NCI-H1930 (cell line): ENCODE measurements around the gene MRPL49.

Experiments used
- DNase-seq, 2 experiments: peaks; one replicate each; lab custom pipeline; 2025; lab: John Stamatoyannopoulos, UW

The MRPL49 gene

DNA sequence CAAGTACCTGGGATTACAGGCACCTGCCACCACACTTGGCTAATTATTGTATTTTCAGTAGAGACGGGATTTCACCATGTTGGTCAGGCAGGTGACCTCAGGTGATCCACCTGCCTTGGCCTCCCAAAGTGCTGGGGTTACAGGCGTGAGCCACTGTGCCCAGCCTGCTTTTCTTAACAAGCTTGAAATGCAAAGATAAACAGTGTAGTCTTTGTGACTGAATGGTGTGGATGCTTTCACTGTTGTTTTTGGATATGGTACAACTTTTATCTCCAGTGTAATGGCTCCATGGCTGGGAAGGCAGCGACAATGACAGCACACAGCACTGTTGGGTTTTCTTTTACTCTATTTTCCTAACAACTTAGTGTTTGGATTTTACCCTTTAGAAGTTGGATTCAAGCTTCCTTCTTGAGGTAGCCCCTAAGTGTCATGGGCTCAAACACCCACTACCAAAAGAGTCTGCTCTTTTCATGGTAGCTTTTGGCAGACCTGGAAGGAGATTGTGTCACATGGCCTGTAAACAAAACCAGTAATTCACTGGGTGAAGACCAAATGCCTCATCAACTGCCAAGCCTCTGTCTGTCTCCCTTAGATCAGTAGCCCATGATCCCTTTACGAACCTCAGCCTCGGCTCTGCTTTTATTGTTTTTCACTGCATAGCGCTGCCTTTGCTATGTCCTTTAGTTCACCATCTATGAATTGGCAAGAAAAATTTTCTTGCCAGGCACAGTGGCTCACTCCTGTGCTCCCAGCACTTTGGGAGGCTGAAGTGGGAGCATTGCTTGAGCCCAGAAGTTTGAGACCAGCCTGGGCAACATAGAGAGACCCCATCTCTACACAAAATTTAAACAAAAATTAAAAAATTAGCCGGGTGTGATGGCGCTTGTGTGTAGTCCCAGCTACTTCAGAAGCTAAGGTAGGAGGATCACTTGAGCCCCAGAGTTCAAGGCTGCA lies 19.7 kb upstream of the MRPL49 start:
- DNase-seq, result no peak

DNA sequence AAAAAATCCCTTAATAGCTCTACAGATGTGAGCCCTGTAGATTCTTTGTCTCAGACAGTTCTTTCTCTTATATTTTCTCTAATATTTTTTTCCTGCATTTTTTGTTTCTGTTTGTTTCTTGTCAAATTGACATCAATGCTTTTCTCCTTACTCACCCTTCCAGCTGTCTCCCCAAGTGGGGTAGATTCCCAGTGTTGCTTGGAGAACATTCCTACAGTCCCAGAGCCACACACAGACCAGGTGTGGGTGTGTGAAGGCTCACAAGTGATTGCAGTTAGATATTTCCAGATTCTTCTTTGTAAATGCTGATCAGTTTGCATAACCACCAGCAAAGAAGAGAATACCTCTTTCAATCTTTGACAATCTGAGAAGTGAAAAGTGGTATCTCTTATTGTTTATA lies 18.6 kb upstream of the MRPL49 start:
- no peak for DNase-seq

DNA sequence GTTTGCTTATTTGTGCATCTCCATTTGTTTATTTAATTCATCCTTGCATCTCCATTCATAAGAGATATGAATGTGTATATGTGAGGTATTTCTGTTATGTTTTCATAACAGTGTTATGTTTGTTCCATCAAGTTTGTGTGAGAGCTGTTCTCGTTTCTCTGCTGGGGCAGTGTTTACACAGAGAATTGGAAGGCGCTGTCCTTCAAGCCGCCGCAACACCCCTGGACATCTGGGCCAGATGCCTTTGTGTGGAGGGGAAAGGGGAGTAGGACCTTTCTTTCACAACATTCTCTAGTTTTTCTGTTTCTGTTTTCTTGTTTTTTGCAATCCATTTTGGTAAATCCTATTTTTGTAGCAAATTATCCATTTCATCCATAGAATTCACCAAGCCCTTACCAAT lies 17.5 kb upstream of the MRPL49 start:
- DNase-seq, result no peak

DNA sequence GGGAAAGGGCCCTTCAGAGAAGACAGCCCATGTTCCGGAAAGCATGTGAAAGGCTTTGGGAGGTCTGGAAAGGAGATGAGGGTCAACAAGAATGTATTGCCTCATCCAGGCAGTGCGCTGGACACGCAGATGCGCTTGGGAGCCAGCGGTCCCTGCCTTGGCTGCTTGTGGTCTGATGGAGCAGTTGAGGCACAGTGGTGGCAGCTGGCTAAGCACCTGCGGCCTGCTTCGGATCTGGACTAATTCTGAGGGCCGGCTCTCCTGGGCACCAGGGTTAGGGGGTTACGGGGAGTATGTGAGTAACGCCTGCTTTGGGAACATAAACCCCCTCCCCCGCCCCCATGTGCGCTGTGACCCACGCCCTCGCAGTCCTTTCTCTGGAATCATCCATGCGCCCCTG lies 15.0 kb upstream of the MRPL49 start:
- DNase-seq, result no peak

DNA sequence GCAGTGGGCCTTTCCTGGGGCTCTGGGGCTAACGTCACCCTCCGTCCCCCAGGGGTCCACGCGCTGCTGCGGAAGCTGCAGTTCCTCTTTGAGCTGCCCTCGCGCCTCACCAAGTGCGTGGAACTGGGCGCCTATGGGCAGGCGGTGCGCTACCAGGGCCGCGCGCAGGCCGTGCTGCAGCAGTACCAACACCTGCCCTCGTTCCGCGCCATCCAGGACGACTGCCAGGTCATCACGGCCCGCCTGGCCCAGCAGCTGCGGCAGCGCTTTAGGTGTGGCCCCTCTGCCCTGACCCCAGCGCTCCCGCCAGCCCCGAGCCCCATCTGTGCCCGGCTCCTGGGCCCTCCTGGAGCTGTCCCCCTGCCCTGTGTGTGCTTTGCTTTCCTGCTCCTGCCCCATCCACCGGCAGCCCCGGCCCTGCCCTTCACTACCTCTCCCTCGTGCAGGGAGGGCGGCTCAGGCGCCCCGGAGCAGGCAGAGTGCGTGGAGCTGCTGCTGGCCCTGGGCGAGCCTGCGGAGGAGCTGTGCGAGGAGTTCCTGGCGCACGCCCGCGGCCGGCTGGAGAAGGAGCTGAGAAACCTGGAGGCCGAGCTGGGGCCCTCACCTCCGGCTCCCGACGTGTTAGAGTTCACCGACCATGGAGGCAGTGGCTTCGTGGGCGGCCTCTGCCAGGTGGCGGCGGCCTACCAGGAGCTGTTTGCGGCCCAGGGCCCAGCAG lies 14.2 kb upstream of the MRPL49 start:
- DNase-seq, result no peak

DNA sequence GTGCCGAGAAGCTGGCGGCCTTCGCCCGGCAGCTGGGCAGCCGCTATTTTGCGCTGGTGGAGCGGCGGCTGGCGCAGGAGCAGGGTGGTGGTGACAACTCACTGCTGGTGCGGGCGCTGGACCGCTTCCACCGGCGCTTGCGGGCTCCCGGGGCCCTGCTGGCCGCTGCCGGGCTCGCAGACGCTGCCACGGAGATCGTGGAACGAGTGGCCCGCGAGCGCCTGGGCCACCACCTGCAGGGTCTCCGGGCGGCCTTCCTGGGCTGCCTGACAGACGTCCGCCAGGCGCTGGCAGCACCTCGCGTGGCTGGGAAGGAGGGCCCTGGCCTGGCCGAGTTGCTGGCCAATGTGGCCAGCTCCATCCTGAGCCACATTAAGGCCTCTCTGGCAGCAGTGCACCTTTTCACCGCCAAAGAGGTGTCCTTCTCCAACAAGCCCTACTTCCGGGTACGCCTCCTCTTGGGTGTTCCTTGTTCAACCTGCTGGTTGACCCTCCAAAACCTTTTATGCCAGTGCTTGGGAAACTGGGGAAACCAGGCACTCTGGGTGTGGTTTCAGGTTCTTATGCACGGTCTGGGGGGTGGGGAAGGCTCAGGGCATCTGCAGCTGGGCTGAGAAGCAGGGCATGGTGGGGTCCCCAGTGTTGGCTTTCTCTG lies 13.5 kb upstream of the MRPL49 start:
- no peak for DNase-seq

DNA sequence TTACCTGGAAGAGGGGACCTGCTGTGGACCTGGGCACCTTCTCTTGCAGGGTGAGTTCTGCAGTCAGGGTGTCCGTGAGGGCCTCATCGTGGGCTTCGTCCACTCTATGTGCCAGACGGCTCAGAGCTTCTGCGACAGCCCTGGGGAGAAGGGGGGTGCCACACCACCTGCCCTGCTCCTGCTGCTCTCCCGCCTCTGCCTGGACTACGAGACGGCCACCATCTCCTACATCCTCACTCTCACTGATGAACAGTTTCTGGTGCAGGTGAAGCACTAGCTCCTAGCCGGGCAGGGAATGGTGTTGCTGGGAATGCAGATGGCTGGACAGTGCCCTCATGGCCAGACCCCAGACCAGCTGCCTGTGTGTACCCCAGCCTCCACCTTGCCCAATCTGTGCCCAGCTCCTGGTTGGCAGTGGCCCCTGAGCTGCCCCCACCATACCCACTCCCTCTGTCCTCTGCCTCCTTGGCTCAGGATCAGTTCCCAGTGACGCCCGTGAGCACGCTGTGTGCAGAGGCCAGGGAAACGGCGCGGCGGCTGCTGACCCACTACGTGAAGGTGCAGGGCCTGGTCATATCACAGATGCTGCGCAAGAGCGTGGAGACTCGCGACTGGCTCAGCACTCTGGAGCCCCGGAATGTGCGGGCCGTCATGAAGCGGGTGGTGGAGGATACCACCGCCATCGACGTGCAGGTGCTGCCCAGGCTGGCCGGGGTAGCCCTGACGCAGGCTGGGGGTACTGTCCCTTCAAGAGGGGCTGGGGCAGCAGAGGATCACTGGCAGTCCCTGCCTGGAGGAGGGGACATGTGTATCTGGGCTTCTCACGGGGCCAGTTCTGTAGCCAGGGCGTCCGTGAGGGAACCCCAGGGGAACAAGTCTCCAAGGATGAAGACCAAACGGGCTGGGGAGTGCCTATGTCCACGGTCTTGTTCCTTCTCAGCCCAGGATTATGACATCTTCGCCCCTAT lies 12.6 kb upstream of the MRPL49 start:
- DNase-seq, result no peak

DNA sequence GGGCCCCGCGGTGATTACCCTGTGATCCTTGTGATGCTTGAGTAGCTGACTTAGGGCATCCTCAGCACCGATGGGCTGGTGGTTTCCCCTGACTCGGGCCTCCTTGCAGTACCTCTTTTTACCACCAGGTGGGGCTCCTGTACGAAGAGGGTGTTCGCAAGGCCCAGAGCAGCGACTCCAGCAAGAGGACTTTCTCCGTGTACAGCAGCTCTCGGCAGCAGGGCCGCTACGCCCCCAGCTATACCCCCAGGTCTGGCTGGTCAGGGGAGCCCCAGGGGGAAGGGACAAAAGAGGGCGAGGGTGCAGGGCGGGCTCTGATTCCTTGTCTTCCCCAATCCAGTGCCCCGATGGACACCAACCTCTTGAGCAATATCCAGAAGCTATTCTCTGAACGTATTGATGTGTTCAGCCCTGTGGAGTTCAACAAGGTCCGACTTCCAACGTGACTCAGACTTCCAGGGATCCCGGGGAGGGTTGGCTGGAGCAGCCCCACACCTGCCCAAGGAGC lies 11.7 kb upstream of the MRPL49 start:
- peak; percentile 60 to 78 for DNase-seq

DNA sequence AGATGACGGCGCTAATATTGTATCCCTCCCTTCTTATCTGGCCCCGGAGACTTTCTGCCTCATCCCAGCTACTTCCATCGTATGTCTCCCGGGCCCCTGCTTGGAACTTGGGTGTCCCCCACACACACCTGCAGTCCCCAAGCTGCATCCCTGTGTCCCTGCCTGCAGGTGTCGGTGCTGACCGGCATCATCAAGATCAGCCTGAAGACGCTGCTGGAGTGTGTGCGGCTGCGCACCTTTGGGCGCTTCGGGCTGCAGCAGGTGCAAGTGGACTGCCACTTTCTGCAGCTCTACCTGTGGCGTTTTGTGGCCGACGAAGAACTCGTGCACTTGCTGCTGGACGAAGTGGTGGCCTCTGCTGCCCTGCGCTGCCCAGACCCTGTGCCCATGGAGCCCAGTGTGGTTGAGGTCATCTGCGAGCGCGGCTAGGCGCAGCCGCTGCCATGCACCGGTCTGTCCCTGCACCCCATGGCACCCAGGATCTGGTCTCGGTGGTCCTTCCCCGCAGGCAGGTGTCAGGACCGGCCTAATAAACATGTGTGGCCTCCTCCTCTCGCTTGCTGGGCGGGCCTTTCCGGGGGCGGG lies 10.9 kb upstream of the MRPL49 start:
- DNase-seq, result no peak

DNA sequence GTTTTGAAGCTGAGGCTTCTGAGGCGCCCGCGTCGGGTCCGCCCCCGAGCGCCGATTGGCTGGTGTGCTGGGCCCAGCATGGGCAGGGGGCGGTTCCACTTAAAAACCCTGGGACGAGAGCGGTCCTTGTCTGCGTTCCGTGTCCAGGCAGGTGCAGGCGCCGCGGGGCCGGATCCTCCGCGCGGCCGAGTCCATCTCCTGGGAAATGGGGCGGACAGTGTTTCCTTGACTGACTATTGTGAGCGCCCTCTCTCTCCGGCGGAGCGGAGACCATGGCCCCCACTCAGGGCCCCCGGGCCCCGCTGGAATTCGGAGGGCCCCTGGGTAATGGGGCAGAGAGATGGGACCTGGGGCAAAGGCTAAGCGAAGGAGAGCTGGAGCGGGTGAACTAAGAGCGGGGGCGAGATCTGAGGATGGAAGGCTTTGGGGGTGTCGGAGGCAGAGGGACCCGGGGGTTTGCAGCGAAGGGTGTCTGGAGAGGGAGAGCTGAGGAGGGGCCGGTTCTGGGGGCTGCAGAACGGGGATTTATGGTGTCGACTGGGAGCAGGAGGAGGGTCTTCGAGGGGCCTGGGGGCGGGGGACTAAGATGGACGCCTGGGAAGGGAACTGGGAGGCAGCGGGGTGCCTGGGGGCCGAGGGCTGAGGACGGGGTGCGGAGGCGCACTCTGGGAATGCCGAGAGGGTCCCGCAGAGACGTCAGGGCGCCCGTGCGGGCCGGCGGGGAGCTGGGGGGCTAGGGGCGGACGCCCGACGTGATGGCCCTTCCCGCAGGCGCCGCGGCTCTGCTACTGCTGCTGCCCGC lies 10.2 kb upstream of the MRPL49 start, which contains the start of gene TM7SF2:
Gene TM7SF2 (plus strand): TSS at position 129 of the 802 bp plus-strand sequence. CDS start 144 bp downstream, at position 273.
- DNase-seq, result peak; percentile 88 to 94

DNA sequence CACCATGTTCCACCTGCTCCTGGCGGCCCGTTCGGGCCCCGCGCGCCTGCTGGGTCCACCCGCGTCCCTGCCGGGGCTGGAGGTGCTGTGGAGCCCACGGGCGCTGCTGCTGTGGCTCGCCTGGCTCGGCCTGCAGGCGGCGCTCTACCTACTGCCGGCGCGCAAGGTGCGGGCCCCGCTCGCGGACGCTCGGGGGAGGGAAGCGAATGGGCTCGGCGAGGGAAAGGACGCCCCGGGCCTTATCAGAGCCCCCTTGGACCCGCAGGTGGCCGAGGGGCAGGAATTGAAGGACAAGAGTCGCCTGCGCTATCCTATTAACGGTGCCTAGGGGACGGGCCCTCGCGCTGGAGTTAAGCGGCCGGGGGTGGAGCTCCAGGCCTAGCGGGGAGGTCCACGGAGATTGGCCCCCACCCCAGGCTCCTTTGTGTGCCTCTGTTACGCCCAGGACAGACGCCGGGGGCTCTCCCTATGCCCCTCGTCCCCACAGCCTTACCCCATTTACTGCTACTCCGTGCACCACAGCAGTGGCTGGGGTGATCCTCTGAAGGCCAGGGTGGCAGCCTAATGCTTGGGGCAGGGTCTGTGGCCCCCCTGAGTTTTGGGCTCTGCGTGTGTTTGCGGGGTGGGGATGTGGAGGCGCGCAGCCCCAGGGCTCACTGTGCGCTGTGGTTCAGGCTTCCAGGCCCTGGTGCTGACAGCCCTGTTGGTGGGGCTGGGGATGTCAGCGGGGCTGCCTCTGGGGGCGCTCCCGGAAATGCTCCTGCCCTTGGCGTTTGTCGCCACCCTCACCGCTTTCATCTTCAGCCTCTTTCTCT lies 9.4 kb upstream of the MRPL49 start:
- peak; percentile 40 to 67 for DNase-seq

DNA sequence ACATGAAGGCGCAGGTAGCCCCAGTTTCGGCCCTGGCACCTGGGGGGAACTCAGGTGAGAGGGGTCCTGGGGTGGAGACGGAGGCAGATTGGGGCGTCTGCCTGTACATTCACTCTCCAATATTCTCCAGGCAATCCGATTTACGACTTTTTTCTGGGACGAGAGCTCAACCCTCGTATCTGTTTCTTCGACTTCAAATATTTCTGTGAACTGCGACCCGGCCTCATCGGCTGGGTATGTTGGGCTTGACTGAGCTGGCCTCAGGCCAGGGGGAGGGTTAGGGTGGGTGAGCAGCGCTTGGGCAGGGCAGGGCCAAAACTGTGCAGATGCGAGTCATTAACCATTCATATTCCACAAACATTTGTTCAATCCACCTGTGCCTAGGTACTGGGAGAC lies 8.8 kb upstream of the MRPL49 start:
- no peak for DNase-seq

DNA sequence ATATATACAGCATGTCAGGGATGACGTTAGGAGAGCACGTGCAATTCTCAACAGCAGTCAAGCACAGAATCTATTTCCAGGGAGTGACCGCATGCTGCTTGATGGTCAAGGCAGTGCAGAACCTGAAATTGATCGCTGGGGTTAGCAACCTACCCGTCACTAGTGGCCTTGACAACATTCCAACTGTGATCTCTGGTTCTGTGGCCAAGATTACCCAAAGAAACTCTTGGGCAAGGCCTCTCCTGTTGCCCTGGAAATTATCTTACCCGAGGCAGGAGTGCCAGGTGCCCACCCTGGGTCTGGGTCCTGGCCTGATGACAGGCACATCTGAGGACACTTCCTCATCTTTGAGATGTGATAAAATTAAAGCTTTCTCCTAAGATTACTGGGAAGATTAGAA lies 8.3 kb upstream of the MRPL49 start:
- DNase-seq, result no peak

DNA sequence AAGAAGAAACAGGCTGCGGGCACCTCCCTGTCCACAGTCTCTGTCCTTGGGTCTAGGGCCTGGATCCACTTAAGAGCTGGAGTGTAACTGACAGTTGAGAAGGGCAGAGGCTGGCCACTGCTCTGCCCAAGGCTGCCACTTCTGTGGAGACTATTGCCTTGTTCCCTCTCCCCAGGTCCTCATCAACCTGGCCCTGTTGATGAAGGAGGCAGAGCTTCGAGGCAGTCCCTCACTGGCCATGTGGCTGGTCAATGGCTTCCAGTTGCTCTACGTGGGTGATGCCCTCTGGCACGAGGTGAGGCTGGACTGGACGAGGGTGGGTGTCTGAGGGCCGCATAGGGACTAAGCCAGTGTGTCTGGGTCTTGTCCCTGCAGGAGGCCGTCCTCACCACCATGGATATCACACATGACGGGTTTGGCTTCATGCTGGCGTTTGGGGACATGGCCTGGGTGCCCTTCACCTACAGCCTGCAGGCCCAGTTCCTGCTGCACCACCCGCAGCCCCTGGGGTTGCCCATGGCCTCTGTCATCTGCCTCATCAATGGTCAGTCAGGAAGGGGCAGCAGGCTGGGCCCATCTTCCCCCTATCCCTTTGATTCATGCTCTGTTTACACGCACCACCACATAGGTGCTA lies 7.5 kb upstream of the MRPL49 start:
- no peak for DNase-seq

DNA sequence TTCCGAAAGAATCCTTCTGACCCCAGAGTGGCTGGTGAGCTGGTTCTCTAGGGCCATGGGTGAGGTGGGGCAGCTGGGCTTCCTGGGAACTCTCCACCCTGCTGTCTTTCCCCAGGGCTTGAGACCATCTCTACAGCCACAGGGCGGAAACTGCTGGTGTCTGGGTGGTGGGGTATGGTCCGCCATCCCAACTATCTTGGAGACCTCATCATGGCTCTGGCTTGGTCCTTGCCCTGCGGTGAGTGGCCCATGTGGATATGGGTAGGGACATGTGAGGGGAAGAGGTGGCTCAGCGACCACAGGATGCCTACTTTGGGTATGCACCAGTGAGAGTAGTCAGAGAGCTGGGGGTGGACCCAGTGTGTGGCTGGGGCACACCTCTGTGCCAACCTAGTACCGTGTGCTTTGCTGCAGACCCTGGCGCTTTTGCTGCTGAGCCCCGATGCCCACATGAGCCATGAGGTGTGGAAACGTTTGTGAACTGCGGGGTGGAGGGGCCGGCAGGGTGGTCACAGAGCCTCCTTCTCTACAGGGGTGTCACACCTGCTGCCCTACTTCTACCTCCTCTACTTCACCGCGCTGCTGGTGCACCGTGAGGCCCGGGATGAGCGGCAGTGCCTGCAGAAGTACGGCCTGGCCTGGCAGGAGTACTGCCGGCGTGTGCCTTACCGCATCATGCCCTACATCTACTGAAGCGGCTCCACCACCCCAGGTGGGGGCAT lies 6.6 kb upstream of the MRPL49 start:
- DNase-seq, result no peak

DNA sequence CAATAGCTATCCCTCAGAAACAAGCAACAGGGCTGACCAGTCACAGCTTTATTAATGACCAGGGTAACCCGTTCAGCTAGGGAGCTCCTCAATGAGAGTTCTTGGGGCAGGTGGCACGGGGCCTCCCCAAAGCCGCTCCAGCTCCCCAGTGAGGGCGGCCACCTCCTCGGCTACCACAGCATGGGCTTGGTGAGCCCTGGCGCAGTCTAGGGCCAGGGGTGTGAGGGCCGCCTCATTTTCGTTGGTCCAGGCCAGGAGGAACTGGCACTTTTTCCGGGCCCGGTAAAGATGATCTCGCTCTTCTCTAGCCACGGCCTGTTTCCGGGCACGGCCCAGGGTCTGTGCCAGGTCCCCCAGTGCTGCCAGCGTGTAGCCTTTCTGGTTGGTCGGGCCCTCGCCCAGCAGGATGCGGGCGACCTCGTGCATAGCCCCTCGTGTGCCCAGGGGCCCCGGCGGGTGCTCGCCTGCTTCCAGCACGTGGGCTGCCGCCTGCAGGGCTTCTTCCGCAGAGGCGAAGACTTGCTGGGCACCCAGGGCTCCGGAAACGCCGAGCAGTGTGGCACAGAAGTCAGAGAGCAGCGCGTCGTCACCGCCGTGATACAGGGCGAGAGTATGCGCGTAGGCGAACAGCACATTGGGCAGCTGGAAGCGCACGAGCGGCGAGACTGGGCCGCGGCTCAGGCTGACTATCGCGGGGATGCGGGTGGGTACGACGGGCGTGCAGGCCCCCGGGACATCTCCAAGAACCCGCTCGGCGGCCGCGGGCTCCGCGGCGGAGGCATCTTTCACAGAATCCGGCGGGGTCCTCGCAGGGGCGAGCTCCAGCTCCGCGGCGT lies 5.5 kb upstream of the MRPL49 start:
- DNase-seq, result peak; percentile 12 to 17
